WERI-Rb-1 (cell line): ENCODE data around the gene TWF1.
A peak's percentile ranks its signal among the peaks of the same experiment; 100 is the strongest.

ENCODE experiments used
- DNase-seq: peaks from one replicate; pipeline ENCODE4 v3.0.0-alpha.2; 2020
- H3K27ac ChIP-seq: fragments of 250-450 bp; sonication (Bioruptor Pico); 2 replicates; pipeline ENCODE4 v1.5.1; 2020; ENCODE audit warnings: mild to moderate bottlenecking, moderate library complexity
- H3K27me3 ChIP-seq: fragments of 250-450 bp; sonication (Bioruptor Pico); 2 replicates; pipeline ENCODE4 v1.5.1; 2021; ENCODE audit warnings: mild to moderate bottlenecking, low read depth, moderate library complexity; ENCODE audit not compliant: insufficient read depth, severe bottlenecking
- H3K36me3 ChIP-seq: fragments of 250-450 bp; sonication (Bioruptor Pico); 2 replicates; pipeline ENCODE4 v1.5.1; 2020; ENCODE audit warnings: mild to moderate bottlenecking, moderate library complexity
- H3K4me3 ChIP-seq: 2 replicates; pipeline ENCODE4 v1.5.1; 2011; ENCODE audit warnings: low read depth, mild to moderate bottlenecking, control low read depth, low read length
- H3K9me3 ChIP-seq: fragments of 250-450 bp; sonication (Bioruptor Pico); 2 replicates; pipeline ENCODE4 v1.5.1; 2021; ENCODE audit warnings: mild to moderate bottlenecking, moderate library complexity; ENCODE audit not compliant: severe bottlenecking
- TF ChIP-seq, protein P1 (sequence below): IDR thresholded peaks from 2 replicates; pipeline ENCODE4 v1.5.1; 2011; ENCODE audit warnings: low read depth, mild to moderate bottlenecking, control low read depth, inconsistent platforms, low read length

TWF1 gene

DNA sequence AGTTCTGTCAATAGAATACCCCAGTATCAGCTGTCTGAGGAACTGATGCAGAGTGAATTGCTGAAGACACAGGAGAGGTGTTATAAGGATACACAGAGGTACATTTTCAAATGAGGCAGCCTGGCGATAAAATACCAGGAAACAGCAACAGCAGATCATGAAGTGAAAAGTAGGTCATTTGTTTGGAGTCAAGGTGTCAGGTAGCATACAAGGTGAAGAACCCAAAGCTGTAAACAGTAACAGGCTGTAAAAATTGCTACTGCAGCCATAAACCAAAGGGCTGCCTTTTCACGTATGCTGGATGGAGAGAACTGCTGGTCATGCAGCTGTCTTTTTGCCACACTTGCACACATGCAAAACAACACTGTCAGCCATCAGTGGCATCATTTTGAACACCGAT is 9.3 kb upstream of the TWF1 start:
- Histone ChIP-seq H3K4me3 (no peak overlapping the region), H3K27ac (no peak overlapping the region), H3K27me3 (no peaks in the 10 kb centered on the region), H3K9me3 (no peaks in the 10 kb centered on the region), H3K36me3 (no peaks in the 10 kb centered on the region)
- TF ChIP-seq, protein P1, sequence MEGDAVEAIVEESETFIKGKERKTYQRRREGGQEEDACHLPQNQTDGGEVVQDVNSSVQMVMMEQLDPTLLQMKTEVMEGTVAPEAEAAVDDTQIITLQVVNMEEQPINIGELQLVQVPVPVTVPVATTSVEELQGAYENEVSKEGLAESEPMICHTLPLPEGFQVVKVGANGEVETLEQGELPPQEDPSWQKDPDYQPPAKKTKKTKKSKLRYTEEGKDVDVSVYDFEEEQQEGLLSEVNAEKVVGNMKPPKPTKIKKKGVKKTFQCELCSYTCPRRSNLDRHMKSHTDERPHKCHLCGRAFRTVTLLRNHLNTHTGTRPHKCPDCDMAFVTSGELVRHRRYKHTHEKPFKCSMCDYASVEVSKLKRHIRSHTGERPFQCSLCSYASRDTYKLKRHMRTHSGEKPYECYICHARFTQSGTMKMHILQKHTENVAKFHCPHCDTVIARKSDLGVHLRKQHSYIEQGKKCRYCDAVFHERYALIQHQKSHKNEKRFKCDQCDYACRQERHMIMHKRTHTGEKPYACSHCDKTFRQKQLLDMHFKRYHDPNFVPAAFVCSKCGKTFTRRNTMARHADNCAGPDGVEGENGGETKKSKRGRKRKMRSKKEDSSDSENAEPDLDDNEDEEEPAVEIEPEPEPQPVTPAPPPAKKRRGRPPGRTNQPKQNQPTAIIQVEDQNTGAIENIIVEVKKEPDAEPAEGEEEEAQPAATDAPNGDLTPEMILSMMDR: no peak
- DNase-seq: no peak

DNA sequence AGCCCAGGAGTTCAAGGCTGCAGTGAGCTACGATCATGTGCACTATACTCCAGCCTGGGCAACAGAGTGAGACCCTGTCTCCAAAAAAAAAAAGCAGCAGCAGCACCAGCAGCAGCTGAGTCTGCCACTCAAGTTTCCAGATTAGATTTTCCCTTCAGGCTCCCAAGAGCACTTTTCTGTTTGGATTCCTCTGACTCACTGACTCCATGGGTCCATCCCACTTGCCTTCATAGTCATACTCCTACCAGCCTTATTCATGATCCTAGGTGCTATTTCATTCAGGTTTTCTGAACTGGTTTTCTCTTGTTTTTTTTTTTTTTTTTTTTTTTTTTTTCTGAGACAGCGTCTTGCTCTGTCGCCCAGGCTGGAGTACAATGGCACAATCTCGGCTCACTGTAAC is 6.8 kb upstream of the TWF1 start:
- H3K36me3 ChIP-seq: no peaks in the 10 kb centered on the region
- H3K27me3 ChIP-seq: no peaks in the 10 kb centered on the region
- H3K4me3 ChIP-seq: no peak overlapping the region
- DNase-seq: no peak
- no peaks in the 10 kb centered on the region for H3K9me3 ChIP-seq
- TF ChIP-seq, protein P1: no peak
- H3K27ac ChIP-seq: no peak overlapping the region

DNA sequence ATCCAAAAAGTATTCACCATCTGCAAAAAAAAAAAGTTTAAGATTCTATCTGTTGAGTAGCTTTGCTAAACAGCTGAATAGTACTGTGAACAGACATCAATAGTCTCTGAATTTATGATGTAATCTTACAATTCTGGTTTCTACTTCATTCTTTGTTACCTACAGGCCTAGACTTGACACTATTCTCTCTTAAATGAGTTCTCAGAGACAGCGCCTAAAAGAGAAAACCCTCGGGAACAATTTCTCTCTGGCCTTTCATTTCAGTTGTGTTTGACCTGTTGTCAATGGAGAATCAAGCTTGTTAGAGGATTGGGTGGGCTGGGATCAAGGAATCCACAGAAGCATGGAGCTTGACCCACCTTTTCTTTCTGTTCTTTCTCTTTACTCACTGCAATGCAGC is 5.9 kb upstream of the TWF1 start:
- no peak for DNase-seq
- Histone ChIP-seq H3K27ac (no peak overlapping the region), H3K4me3 (no peak overlapping the region), H3K27me3 (no peaks in the 10 kb centered on the region), H3K36me3 (no peaks in the 10 kb centered on the region), H3K9me3 (no peaks in the 10 kb centered on the region)
- TF ChIP-seq, protein P1: no peak

DNA sequence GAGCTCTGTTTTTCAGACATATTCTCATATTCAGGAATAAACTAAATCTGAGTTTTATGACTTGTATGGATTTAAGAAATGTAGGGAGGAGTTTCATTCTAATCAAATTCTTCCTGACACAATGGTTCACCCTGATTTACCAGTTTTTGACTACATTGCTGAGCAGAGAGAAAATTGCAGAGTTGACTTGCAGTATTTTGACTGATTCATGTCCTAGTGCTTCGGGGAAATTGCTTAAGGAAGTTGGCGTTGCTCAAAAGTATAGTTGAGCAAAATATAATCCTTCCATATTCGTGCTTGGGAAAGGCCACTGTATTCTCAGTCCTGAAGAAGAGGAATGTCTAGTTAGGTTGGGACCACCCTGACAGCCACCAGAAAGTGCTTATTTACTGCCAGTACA is 1.3 kb upstream of the TWF1 start:
- no peak for DNase-seq
- Histone ChIP-seq H3K27ac (no peak overlapping the region), H3K36me3 (peaks cover 10% of the 10 kb centered on the region), H3K4me3 (no peak overlapping the region), H3K27me3 (no peaks in the 10 kb centered on the region), H3K9me3 (no peaks in the 10 kb centered on the region)
- TF ChIP-seq, protein P1: no peak

DNA sequence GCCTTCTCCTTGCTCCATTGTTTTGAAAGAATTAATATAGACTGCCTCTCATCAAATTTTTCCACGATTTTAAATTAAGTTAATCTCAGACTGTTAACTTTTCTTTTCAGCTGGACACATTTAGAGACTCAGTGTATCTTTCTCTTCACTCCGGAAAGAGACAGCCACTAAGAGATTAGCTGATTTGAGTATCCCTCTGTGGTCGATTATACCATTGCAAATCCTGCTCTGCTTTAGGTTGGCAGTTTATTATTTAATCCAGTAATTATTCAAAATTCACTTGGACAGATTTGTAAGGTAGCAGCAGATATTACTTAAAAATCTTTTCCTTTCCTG is 588 bp upstream of the TWF1 start:
- peak overlapping the region; percentile 92 for H3K27ac ChIP-seq
- no peaks in the 10 kb centered on the region for H3K9me3 ChIP-seq
- TF ChIP-seq, protein P1: no peak
- no peaks in the 10 kb centered on the region for H3K27me3 ChIP-seq
- H3K4me3 ChIP-seq: peak overlapping the region; percentile 80
- no peak for DNase-seq
- H3K36me3 ChIP-seq: peaks cover 17% of the 10 kb centered on the region

GRCh38 chr12:43805149-43805859 is 813 bp downstream of the TWF1 start:
- DNase-seq: no peak
- Histone ChIP-seq H3K9me3 (no peaks in the 10 kb centered on the region), H3K27me3 (no peaks in the 10 kb centered on the region), H3K4me3 (peak overlapping the region; percentile 80), H3K36me3 (peaks cover 29% of the 10 kb centered on the region), H3K27ac (peak overlapping the region; percentile 92)
- TF ChIP-seq, protein P1: no peak
